Adipocyte (in vitro differentiated cells): Measurements from ENCODE around the gene ACKR3.

Source experiments
- DNase-seq: peaks from one replicate; pipeline ENCODE4 v3.0.0-alpha.2; 2015; ENCODE audit warnings: low read depth
- H3K27me3 ChIP-seq: replicated peaks from 2 replicates; pipeline ENCODE4 v1.7.0; 2013; ENCODE audit warnings: mild to moderate bottlenecking, low read length, moderate library complexity; ENCODE audit not compliant: control insufficient read depth, insufficient read depth
- H3K36me3 ChIP-seq: 2 replicates; pipeline ENCODE4 v1.7.0; 2013; ENCODE audit warnings: low read length, mild to moderate bottlenecking, moderate library complexity; ENCODE audit not compliant: control insufficient read depth, insufficient read depth, severe bottlenecking
- H3K4me1 ChIP-seq: 2 replicates; pipeline ENCODE4 v1.7.0; 2013; ENCODE audit warnings: mild to moderate bottlenecking, low read length, moderate library complexity; ENCODE audit not compliant: control insufficient read depth, insufficient read depth
- H3K4me3 ChIP-seq: 2 replicates; pipeline ENCODE4 v1.7.0; 2013; ENCODE audit warnings: mild to moderate bottlenecking, low read length, moderate library complexity
- H3K9ac ChIP-seq: 2 replicates; pipeline ENCODE4 v1.7.0; 2013; ENCODE audit warnings: mild to moderate bottlenecking, low read length, moderate library complexity
- H3K9me3 ChIP-seq: 2 replicates; pipeline ENCODE4 v1.7.0; 2013; ENCODE audit warnings: mild to moderate bottlenecking, low read length, moderate library complexity; ENCODE audit not compliant: control insufficient read depth

ACKR3 gene

DNA sequence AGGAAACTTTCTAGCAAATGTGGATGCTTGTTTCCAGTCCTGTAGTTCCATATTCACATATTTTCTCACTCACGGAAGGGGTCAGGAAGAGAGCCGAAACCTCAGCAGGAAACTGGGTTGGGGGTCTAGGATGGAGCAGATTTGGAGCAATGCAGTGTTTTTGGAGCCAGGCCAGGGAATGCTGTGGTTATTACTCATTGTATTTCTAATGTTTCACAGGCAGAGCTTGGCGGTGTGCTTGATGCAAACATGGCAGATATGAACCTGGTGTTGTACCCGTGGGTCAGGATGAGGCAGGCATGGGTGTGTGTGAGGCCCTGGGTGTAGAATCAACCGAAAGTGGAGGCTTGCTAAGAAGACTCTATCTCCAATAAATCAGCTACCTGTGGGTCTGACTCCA lies 34.6 kb upstream of the ACKR3 start:
- Histone ChIP-seq H3K4me3 (no peak overlapping the region), H3K4me1 (no peaks in the 10 kb centered on the region), H3K9me3 (no peaks in the 10 kb centered on the region), H3K27me3 (peaks cover 10% of the 10 kb centered on the region), H3K36me3 (no peaks in the 10 kb centered on the region), H3K9ac (no peak overlapping the region)
- peak; percentile 43 for DNase-seq

DNA sequence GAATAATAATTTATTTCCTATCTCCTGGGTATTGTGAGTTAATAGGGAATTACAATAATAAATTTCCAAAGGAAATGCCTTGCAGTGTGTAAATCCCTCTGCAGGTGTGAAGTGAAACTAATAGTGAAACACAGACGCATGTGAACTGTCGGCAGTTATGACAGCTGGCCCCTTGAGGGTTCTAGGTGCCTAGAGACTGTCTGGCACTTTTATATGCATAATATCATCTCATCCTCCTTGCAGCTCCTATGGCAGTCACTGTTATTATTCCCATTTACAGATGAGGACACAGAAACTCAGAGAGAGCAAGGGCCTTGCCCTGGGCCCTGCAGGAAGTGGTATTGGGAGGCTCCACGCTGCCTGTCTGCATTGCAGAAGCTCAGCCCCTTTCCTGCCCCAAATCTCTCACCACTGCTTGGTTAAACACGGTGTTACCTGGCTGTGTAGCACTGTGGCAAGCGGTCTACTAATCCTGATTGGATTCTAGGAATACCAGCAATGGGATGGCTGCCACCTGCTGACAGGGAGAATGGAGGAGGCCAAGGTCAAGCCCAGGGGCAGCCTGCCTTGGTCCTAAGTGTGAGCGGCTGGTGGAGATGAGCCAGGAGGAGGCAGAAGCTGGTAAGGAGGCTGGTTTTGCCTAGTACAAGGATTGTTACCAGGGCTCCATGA lies 32.8 kb upstream of the ACKR3 start:
- peaks cover 7% of the 10 kb centered on the region for H3K4me1 ChIP-seq
- DNase-seq = no peak
- H3K27me3 ChIP-seq = peaks cover 10% of the 10 kb centered on the region
- no peaks in the 10 kb centered on the region for H3K36me3 ChIP-seq
- H3K4me3 ChIP-seq = no peak overlapping the region
- H3K9ac ChIP-seq = no peak overlapping the region
- no peaks in the 10 kb centered on the region for H3K9me3 ChIP-seq

DNA sequence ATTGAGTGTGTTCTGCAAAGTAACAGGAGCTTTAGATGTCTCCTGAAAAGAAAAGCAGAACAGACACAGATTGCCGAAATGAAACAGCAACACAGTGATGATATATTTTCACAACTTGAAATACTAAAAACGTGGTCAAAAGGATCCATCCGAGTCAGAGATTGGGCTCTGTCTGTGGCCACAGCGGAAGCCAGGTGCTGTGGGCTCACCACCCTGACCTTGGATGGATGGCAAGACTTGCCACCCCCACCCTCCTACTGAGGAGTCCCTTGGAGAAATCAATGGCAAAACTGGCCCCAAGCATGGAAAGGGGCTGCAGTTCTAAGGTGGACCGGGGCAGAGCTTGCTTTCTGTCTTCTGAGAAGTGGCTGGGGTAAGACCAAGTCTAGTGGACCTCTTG lies 31.4 kb upstream of the ACKR3 start:
- no peaks in the 10 kb centered on the region for H3K36me3 ChIP-seq
- no peak overlapping the region for H3K4me3 ChIP-seq
- no peak for DNase-seq
- no peak overlapping the region for H3K9ac ChIP-seq
- no peaks in the 10 kb centered on the region for H3K9me3 ChIP-seq
- H3K27me3 ChIP-seq = peaks cover 15% of the 10 kb centered on the region
- peaks cover 7% of the 10 kb centered on the region for H3K4me1 ChIP-seq

DNA sequence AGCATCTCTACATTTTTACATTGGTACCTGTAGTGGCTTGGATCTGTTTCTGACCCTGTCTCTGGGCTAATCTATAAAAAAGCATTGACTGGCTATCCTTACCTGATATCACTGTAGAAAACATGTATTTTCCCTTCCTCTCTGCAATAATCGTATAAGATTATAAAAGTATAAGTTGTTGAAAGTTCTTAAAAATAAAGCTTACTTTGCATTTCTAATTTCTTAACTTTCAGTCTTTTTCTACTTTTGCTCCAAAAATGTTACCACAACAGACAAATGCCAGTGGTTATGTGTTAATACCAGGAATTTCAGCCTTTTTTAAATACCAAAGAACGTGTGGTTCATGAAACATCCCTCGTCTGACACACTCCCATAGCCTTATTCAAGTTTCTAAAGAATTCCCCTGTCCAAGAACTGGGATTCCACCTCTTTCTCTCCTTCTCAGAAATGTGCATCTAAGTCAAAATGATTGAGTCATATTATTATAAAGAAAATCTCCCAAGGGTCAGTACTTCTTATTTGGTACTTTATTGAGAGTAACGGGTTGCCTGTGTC lies 28.5 kb upstream of the ACKR3 start:
- no peaks in the 10 kb centered on the region for H3K9me3 ChIP-seq
- peaks cover 25% of the 10 kb centered on the region for H3K27me3 ChIP-seq
- no peak overlapping the region for H3K4me3 ChIP-seq
- DNase-seq = peak; percentile 58
- H3K36me3 ChIP-seq = no peaks in the 10 kb centered on the region
- no peak overlapping the region for H3K9ac ChIP-seq
- H3K4me1 ChIP-seq = peaks cover 7% of the 10 kb centered on the region

GRCh38 chr2:236544362-236544761 lies 25.3 kb upstream of the ACKR3 start:
- peaks cover 16% of the 10 kb centered on the region for H3K27me3 ChIP-seq
- no peak overlapping the region for H3K9ac ChIP-seq
- H3K4me3 ChIP-seq = no peak overlapping the region
- no peak for DNase-seq
- H3K9me3 ChIP-seq = peaks cover 9% of the 10 kb centered on the region
- H3K4me1 ChIP-seq = peaks cover 7% of the 10 kb centered on the region
- no peaks in the 10 kb centered on the region for H3K36me3 ChIP-seq

GRCh38 chr2:236545248-236545658 lies 24.4 kb upstream of the ACKR3 start:
- H3K27me3 ChIP-seq = peaks cover 18% of the 10 kb centered on the region

DNA sequence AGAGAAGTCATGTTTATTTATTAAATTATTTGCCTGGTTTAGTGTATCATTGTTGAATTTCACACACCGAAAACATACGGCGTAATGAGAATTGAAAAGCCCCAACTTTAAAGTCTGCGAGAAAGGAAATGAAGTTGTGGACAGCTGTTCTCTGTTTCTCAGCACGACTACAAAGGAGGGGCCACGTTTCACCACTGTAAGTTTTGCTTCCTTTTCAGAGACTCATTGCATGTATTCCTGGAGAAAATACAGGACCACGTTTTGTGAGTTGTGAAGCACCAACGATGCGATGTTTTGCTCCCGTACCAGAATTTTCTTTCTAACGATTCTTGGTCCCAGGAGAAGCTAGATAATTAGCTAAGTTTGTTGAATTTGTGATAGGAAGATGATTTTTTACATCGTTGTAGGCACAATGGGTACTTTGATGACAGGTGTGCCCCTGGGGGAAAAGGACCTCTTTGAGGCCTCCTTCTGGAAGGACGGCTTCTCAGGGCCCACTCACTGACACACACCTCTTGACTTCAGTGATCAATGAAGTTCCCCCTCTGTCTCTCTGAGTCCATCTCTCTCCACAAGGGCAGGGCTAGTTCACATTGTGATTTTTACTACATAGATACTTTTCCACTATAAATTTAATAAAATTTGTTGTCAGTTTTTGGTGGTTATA lies 23.7 kb upstream of the ACKR3 start:
- Histone ChIP-seq H3K4me3 (no peak overlapping the region), H3K4me1 (peaks cover 5% of the 10 kb centered on the region), H3K36me3 (no peaks in the 10 kb centered on the region), H3K9ac (no peak overlapping the region), H3K9me3 (peaks cover 9% of the 10 kb centered on the region), H3K27me3 (peaks cover 22% of the 10 kb centered on the region)
- DNase-seq = no peak

More at GRCh38 chr2:236545248-236545658, 24.4 kb upstream of the ACKR3 start:
- Histone ChIP-seq H3K36me3 (no peaks in the 10 kb centered on the region), H3K4me3 (no peak overlapping the region), H3K9me3 (peaks cover 9% of the 10 kb centered on the region), H3K4me1 (peaks cover 7% of the 10 kb centered on the region), H3K9ac (no peak overlapping the region)
- no peak for DNase-seq

DNA sequence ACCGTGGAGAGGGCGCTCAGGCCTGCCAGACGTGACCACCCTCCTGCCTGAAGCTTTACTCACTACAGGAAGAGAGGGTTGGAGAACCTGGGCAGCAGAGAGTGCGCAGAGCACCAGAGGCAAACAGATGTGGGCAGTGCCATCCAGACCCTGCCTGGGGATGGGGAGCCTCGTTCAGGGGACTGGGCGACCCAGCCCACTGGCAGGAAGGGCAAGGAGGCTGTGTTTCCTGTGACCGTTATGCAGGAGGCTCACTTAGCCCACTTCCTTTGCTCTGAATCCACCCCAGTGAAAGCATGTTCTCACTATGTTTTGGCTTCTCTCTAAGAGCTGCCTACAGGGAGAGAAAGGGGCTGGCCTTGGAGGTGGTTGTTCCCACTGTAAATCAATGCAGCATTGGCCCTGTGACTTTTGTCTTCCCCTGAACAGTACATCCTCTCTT lies 23.0 kb upstream of the ACKR3 start:
- no peak overlapping the region for H3K4me3 ChIP-seq
- no peak overlapping the region for H3K9ac ChIP-seq
- peaks cover 9% of the 10 kb centered on the region for H3K9me3 ChIP-seq
- H3K4me1 ChIP-seq = no peaks in the 10 kb centered on the region
- no peak for DNase-seq
- H3K36me3 ChIP-seq = no peaks in the 10 kb centered on the region
- peaks cover 26% of the 10 kb centered on the region for H3K27me3 ChIP-seq

DNA sequence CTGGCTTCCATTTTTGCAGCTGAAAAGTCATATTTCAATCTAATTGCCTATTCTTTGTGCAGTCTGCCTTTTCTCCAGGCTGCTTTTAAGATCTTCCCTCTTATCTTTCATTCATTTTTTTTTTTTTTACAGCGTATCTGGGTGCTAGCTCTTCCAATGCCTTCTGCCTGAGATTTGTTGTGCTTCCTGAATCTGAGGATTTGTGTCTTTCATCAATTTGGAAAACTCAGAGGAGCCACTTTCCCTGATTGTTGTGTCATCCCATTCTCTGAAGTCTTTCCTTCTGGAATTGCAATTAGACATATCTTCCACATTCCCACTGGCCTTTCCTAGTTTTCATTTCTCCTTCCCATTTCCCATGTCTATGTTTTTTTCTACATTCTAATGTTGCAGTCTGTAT lies 21.9 kb upstream of the ACKR3 start:
- peaks cover 32% of the 10 kb centered on the region for H3K27me3 ChIP-seq
- H3K4me1 ChIP-seq = no peaks in the 10 kb centered on the region
- H3K36me3 ChIP-seq = no peaks in the 10 kb centered on the region
- no peak for DNase-seq
- peak overlapping the region; percentile 16 for H3K4me3 ChIP-seq
- peaks cover 9% of the 10 kb centered on the region for H3K9me3 ChIP-seq
- H3K9ac ChIP-seq = no peak overlapping the region

- peak; percentile 69 for DNase-seq
- Histone ChIP-seq H3K36me3 (no peaks in the 10 kb centered on the region), H3K27me3 (peaks cover 30% of the 10 kb centered on the region), H3K4me1 (no peaks in the 10 kb centered on the region), H3K9ac (no peak overlapping the region), H3K4me3 (no peak overlapping the region), H3K9me3 (peaks cover 9% of the 10 kb centered on the region)
These were observed 21.3 kb upstream of the ACKR3 start for GRCh38 chr2:236548179-236548921.

GRCh38 chr2:236549165-236549564 lies 20.5 kb upstream of the ACKR3 start:
- H3K36me3 ChIP-seq = no peaks in the 10 kb centered on the region
- no peak overlapping the region for H3K9ac ChIP-seq
- peaks cover 33% of the 10 kb centered on the region for H3K27me3 ChIP-seq
- H3K4me1 ChIP-seq = no peaks in the 10 kb centered on the region
- peaks cover 14% of the 10 kb centered on the region for H3K9me3 ChIP-seq
- no peak for DNase-seq
- H3K4me3 ChIP-seq = no peak overlapping the region
